OCI-M1 (cell line): ENCODE results near the gene GRAMD1A.
"Not testable (repeated sequence)": the region's sequence is repeated elsewhere in the genome, so short reads cannot be mapped to it uniquely, and the experiment has no call there.

ENCODE experiments used
- DNase-seq: peaks from one replicate; lab custom pipeline; 2025; lab: John Stamatoyannopoulos, UW

Gene GRAMD1A

DNA sequence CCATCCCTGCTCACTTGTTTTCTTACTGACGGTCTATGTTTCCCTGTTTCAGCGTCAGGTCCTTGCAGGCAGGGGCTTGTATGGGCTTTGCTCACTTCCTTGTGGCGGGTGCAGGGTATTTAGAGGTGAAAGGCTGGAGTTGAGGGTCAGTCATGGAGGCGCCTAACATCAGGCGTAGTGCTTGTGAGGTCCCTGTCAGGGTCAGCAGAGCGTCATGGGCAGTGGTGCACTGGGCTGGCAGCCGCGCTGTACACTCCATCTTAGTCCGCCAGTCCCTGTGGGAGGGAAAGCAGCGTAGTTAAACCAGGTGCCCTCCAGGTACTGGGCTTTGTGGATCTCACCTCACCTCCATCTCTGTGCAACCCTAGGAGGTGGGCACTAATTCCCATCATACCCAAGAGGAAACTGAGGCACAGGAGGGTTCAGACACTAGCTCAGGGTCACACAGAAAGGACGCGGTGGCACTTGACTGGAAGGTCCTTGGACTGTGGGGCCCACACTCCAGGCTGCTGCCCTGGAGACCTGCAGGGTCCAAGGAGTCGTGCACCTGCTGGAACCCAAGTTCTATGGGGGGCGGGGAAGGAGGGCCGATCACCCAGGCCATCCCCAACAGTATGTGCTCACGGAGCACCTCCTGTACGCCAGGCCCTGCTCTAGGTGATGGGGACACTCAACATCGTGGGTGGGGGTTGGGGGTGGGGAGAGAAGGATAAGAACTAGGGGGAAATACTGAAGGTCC is 4.6 kb downstream of the GRAMD1A start:
- no peak for DNase-seq

DNA sequence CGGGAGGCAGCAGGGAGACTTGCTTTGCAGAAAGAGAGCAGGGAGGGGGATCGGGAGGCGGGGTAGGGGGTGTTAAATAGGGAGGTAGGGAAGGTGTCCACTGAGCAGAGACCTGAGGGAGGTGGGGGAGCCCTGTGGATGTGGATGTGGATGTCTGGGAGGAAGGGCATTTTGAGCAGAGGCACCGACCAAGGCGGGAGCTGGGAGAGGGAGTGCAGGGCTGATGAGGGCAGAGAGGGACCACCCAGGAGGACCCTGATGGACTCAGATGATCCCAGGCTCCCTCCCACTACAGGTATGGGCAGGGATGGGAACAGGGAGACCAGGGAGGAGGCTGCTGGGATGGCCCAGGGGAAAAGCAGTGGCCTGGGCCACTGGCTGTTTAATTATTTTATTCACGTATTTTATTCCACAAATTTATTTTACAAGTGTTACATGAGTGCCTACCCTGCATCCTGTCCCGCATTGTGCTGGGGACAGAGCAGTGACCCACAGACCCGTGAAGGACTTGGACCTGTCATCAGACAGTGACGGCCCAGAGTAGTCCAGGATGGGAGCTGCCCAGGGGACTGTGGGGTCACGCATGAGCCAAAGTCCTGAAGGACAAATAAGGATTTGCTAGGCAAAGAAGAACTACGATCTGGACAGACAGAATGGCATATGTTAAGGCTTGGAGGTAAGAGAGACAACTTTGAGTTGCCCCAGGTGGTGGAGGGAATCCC is 5.3 kb downstream of the GRAMD1A start:
- no peak for DNase-seq

DNA sequence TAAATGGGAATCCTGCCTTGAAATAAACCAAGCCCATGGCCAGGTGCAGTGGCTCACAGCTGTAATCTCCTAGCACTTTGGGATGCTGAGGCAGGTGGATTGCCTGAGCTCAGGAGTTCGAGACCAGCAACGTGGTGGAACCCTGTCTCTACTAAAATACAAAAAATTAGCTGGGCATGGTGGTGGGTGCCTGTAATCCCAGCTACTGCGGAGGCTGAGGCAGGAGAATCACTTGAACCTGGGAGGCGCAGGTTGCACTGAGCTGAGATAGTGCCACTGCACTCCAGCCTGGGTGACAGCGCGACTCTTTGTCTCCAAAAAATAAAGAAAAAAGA is 5.9 kb downstream of the GRAMD1A start:
- not testable (repeated sequence) for DNase-seq

DNA sequence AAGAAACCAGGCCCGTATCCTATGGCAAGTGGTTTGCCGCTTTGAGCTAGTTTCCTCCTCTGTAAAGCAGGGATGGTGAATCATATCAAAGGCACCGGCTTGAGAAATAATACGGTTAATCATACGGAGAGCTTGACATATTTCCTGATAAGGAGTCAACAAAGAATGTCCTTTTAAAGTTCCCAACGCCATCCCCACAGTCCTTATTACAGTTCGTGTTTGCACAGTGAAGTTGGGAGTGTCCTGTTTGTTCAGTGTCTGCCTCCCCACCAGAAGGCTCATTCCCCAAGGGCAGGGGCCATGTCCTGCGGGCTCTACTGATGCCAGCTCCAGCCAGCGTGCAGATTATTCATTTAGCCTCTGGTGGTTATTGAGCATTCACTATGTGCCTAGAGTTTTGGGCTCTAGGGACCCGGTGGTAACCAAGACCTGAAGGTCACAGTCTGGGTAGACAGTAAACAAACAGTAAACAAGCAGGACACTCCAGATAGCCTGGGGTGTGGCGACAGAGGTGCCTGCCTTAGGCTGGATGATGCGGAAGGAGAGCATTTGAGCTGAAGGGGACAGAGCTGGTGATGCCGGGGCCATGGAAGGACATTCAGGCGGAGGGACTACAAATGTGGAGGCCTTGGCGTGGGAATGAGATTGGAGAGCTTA is 6.3 kb downstream of the GRAMD1A start:
- DNase-seq, result no peak

DNA sequence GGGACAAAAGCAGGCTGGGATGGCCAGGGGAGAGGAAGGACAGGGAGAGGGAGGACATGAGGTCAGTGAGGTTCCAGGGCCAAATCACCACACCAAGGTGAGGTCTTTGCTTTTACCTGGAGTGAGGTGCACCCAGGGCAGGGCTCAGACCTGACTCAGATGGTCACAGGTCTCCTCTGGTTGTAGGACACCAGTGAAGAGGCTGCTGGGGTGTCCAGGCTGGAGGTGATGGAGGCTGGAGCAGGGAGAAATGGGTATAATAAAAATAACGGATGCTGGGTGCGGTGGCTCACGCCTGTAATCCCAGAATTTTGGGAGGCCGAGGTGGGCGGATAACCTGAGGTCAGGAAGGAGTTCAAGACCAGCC is 6.9 kb downstream of the GRAMD1A start:
- no peak for DNase-seq

DNA sequence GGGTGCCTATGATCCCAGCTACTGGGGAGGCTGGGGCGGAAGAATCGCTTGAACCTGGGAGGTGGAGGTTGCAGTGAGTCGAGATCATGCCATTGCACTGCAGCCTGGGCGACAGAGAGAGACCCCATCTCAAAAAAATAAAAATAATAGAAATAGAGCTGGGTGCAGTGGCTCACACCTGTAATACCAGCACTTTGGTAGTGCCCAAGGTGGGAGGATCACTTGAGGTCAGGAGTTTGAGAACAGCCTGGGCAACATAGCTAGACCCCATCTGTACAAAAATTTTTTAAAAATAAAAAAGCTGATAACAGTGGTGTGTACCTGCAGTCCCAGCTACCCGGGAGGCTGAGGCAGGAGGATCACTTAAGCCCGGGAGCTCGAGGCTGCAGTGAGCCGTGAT is 7.3 kb downstream of the GRAMD1A start:
- not testable (repeated sequence) for DNase-seq

DNA sequence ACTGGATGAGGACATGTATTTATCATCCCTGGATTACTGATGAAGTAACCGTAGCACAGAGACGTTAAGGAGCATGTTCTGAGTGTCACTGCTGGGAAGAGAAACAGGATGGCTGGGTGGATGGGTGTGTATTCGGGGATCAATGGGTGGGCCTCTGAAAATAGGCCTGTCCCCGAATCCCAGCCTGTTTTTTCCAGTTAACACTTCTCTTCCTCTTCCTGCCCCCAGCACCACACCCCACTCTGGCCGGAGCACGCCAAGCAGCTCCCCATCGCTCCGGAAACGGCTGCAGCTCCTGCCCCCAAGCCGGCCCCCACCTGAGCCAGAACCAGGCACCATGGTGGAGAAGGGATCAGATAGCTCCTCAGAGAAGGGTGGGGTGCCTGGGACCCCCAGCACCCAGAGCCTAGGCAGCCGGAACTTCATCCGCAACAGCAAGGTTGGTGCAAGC is 8.8 kb downstream of the GRAMD1A start:
- no peak for DNase-seq

DNA sequence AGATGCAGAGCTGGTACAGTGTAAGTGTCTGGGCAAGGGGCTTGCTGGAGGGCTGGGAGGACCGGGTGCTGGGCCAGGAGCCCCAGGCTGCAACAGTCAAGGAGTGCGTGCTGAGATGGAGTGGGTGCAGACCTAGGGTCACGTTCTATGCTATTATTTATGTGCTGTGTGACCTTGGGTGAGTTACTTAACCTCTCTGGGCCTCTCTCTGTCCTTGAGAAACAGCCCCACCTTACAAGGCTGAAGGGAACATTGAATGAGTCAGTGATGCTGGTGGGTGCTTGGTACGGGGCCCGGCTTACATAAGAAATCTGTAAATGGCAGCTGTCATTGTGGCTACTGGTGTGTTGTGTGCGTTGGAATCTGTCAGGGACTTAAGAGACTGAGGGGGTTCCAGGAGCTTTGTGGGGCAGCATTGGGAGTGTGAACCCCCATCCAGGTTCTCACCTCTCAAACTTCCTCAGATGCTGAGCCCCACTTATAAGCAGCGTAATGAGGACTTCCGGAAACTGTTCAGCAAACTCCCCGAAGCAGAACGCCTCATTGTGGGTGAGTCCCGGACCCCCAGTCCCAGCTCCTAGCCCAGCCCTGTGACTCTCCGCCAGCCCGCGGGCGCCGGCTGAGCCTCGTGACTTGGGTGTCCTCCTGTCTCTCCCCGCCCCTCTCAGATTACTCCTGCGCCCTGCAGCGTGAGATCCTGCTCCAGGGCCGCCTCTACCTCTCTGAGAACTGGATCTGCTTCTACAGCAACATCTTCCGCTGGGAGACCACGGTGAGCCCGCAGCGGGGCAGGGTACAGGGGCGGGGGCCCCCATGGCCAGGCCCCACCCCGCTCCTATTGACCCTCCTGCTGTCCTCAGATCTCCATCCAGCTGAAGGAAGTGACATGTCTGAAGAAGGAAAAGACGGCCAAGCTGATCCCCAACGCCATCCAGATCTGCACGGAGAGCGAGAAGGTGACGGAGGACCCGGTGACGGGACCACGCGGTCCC is 9.6 kb downstream of the GRAMD1A start:
- DNase-seq, result no peak

DNA sequence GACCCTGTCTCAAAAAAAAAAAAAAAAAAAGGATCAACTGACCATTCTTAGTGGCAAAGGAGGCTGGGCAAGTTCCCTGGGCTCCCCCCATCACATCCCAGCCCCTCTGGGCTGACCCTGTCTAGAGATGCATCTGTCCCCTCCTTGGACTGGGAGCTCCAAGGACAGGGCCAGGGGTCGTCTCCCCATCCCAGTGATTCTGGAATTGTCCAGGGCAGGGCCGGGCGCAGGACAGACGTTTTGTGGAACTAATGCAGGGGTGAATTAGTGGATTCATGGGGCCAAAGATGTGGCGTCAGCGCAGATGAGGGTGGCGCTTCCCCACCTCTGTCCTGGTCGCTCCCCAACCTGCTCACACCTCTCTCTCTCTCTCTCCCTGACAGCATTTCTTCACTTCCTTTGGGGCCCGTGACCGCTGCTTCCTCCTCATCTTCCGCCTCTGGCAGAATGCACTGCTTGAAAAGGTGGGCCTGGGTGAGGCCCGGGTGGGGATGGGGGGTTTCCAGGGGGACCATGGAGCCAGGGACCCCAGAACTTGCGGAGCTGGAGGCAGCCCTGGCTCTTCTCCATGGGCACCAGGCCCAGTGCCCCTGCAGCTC is 11.1 kb downstream of the GRAMD1A start:
- no peak for DNase-seq

DNA sequence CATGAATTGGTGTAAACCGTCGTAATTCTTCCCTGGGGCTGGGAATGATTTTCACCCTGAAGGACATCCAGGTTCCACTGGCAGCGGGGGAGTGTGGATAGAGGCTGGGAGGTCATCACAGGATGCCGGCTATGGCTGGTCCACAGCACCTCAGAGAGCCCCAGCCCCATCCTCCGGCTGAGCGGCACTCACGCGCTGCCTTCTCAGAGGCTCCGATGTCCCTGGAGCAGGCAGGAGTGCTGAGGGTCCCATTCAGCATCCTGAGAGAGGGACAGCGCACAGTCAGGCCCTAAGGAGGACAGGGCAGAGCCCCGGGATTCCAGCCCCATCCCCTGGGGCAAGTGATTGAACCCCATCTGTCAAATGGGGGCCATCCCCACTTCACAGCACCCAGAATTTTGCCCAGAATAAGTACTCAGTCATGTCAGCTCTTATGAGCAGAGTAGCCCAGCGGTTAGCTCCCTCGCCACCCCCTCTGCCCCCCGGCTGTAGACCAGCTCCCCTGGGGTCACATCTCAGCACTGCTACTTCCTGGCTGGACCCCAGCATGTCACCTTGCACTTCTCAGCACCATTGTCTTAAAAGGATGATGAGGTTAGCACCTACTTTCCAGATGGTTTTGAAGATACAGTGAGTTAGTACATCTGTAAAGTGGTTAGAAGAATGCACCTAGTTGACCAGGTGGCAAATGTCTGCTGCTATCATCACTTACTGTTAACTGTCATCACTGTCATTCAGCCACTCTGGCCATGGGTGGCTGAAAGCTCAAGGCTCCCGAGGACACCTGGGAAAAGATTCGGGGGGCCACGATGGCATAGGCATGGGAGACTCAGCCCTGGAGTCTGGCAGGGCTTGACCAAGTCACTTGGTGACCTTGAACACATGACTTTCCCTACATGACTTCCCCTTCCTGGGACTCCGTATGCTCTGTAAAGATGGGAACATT is 11.9 kb downstream of the GRAMD1A start:
- no peak for DNase-seq

DNA sequence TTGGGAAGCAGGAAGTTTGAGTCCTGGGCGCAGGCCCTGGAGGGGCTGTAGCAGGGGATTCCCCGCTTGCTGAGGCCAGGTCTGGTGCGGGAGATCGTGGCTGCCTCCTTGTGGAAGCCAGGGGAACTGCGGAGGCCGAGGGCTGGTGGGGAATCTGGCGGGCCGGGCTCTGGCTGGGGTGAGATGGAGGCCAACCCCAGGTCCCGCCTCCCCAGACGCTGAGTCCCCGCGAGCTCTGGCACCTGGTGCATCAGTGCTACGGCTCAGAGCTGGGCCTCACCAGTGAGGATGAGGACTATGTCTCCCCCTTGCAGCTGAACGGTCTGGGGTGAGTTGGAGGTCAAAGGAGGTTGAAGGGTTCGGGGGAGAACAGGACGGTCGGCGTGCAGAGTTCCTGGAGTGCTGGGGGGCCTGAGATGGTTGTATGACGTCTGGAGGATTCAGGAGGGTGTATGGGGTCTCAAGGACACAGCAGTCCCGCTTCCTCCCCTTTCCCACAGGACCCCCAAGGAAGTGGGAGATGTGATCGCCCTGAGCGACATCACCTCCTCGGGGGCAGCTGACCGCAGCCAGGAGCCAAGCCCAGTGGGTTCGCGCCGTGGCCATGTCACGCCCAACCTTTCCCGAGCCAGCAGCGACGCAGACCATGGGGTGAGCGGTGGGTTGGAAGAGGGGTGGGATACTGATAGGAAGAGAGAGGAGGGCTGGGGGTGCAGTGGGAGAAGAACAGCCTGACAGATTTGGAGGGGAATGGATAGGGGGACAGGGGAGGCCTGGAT is 13.1 kb downstream of the GRAMD1A start:
- peak; percentile 47 for DNase-seq

DNA sequence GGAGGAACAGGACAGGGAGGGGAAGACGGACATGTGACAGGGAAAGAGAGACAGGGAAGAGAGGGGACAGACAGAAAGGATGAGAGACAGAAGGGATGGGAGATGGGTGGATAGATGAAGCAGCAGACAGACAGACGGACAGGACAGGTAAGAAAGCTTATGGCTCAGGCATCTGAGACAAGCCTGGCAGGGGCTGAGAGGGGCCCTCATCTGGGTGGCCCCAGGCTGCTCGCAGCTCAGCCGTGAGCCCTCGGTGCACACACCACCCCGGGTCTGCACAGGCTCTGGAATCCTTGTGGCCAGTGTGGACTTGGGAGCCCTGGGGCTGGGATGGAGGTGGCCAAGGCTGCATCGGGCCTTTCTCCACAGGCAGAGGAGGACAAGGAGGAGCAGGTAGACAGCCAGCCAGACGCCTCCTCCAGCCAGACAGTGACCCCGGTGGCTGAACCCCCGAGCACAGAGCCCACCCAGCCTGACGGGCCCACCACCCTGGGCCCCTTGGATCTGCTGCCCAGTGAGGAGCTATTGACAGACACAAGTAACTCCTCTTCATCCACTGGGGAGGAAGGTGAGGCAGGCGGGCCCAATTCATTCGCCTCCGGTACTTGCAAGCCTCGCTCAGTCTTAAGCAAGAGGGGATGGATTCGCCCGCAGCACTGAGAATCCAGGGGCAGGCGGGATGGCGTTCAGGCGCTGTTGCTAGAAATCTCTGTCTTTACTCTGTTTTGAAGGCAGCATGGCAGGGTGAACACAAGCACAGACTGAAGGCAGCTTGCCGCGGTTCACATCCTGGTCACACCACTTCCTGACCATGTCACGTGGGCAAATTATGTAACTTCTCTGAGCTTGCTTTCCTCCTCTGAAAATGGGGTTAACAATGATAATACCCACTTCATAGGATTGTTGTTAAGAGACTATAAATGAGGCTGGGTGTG is 14.0 kb downstream of the GRAMD1A start:
- DNase-seq, result no peak

DNA sequence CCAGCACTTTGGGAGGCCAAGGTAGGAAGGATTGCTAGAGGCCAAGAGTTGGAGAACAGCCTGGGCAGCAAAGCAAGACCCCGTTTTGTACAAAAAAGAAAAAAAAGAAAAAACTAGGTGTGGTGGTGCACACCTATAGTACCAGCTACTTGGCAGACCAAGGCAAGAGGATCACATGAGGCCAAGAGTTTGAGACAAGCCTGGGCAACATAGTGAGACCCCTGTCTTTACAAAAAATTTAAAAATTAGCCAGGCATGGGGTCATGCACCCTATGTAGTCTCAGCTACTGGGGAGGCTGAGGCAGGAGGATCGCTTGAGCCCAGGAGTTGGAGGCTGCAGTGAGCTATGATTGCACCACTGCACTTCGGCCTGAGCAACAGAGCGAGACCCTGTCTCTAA is 14.7 kb downstream of the GRAMD1A start:
- not testable (repeated sequence) for DNase-seq

DNA sequence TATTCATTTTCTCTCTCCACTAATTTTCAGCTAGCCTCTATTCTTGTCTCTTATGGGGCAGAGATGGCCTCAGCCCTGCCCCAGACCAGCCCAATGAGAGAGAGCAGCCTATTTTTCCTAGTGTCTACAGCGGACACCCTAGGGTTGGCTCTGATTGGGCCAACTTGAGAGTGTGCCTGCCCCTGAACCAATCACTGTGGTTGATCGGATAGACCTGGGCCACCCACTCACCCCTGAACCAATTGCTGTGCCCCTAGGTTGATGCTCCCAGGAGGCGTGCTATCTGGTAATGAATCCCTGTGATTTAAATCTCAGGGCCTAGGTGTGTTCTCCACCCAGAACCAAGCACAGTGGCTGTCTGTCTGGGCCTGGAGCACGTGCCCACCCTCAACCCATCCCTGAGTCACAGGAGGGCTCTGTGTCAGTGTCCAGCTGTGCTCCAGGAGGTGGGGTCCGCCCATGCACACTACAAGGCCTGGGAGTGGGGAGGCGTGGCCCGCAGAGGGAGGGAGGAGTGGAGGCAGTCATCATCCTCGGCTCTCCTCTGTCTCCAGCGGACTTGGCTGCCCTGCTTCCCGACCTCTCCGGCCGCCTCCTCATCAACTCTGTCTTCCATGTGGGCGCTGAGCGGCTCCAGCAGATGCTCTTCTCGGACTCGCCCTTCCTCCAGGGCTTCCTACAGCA is 15.3 kb downstream of the GRAMD1A start:
- DNase-seq, result no peak

DNA sequence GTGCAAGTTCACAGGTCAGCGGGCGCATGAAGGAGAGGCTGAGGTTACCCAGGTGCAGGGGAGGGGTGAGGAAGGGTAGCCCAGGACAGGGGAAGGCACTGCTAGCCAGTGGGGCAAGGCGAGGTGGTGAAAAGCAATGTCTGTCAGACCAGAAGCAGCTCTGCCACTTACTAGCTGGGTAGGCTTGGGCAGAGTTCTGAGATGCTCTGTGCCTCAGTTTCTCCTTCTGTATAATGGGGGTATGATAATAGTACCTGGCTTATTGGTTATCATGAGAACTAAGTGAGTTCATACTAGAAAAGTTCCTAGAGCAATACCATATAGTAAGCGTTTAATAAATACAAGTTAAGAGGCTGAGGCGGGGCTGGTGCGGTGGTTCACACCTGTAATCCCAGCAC is 15.8 kb downstream of the GRAMD1A start:
- no peak for DNase-seq

DNA sequence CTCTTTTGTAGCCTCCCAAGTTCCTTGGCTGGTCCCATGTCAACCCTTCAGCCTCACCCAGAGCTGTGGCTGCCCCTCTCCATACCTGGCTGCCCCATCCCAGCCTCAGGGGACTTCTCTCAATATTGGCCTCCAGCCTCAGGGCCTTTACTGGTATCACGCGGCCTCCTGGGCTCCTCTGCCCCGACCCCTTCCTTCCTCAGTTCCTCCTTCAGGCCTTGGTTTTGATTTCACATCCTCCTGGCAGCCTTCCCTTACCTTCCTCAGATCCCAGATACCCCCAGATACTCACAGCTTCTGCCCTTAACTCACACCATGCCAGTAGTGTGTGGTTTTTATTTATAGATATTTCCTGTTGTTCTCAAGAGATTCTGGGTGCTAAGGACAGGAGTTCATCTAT is 17.4 kb downstream of the GRAMD1A start:
- no peak for DNase-seq

DNA sequence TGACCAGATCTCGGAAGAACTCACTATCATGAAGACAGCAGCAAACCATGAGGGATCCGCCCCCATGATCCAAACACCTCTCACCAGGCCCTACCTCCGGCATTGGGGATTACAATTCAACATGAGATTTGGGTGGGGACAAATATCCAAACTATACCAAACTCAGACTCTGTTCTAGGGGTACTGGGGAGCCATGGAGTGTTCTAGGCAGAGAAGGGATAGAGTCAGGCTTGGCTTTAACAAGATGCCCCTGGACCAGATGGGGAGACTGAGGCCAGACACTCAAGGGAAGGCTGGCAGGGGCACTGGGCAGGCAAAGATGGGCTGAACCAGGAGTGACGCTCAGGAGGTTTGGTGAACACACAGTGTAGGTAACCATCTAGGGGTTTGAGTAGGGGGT is 18.3 kb downstream of the GRAMD1A start:
- no peak for DNase-seq

DNA sequence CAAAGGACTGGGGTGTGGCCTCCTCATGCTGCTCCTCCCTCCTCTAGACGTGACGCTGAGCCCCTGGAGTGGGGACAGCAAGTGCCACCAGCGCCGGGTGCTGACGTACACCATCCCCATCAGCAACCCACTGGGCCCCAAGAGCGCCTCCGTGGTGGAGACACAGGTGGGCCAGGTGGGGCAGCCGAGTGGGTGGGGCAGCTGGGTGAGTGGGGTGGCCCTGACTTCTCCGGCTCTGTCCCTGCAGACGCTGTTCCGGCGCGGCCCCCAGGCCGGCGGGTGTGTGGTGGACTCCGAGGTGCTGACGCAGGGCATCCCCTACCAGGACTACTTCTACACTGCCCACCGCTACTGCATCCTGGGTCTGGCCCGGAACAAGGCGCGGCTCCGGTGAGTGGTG is 19.0 kb downstream of the GRAMD1A start:
- no peak for DNase-seq
